ENCODE measurements around the gene TRPM5.

TRPM5 gene

GRCh38 chr11:2412323-2412722 lies 32.0 kb downstream of the TRPM5 start:
- Mint-ChIP-seq H3K4me1 (ENCODE audit: low read depth in 2 of 2) (peaks cover 0 to 2% of the 10 kb centered on the region in 2 donors), H3K36me3 (ENCODE audit: insufficient read depth) (peaks cover 2% of the 10 kb centered on the region), H3K4me3 (no peak overlapping the region), H3K9me3 (no peaks in the 10 kb centered on the region), H3K27me3 (no peaks in the 10 kb centered on the region), H3K27ac (no peak overlapping the region)
- no peak for DNase-seq
- ATAC-seq (replicated peaks): no peak

GRCh38 chr11:2411446-2412305 lies 32.6 kb downstream of the TRPM5 start:
- DNase-seq (no peak), ATAC-seq (replicated peaks) (no peak)
- peaks cover 2% of the 10 kb centered on the region for H3K36me3 Mint-ChIP-seq (ENCODE audit: insufficient read depth)
- peak overlapping the region in 1 of 2 donors; percentile 62 for H3K27ac Mint-ChIP-seq
- peaks cover 0 to 2% of the 10 kb centered on the region in 2 donors for H3K4me1 Mint-ChIP-seq (ENCODE audit: low read depth in 2 of 2)
- H3K9me3 Mint-ChIP-seq: no peaks in the 10 kb centered on the region
- H3K4me3 Mint-ChIP-seq: no peak overlapping the region
- no peaks in the 10 kb centered on the region for H3K27me3 Mint-ChIP-seq

GRCh38 chr11:2410616-2411015 lies 33.7 kb downstream of the TRPM5 start:
- H3K9me3 Mint-ChIP-seq: no peaks in the 10 kb centered on the region
- no peak overlapping the region for H3K27ac Mint-ChIP-seq
- peaks cover 0 to 2% of the 10 kb centered on the region in 2 donors for H3K4me1 Mint-ChIP-seq (ENCODE audit: low read depth in 2 of 2)
- H3K4me3 Mint-ChIP-seq: no peak overlapping the region
- DNase-seq: no peak
- no peak for ATAC-seq (replicated peaks)
- peaks cover 2% of the 10 kb centered on the region for H3K36me3 Mint-ChIP-seq (ENCODE audit: insufficient read depth)
- H3K27me3 Mint-ChIP-seq: no peaks in the 10 kb centered on the region

- H3K9me3 Mint-ChIP-seq: no peaks in the 10 kb centered on the region
- H3K4me1 Mint-ChIP-seq (ENCODE audit: low read depth in 2 of 2): peaks cover 0 to 2% of the 10 kb centered on the region in 2 donors
- H3K27ac Mint-ChIP-seq: no peak overlapping the region
These were observed 34.5 kb downstream of the TRPM5 start for GRCh38 chr11:2409611-2410468.

GRCh38 chr11:2409126-2409525 lies 35.2 kb downstream of the TRPM5 start:
- DNase-seq (no peak), ATAC-seq (replicated peaks) (no peak)
- Mint-ChIP-seq H3K27me3 (no peaks in the 10 kb centered on the region), H3K4me1 (ENCODE audit: low read depth in 2 of 2) (peaks cover 0 to 2% of the 10 kb centered on the region in 2 donors), H3K4me3 (no peak overlapping the region), H3K36me3 (ENCODE audit: insufficient read depth) (peaks cover 9% of the 10 kb centered on the region), H3K27ac (no peak overlapping the region), H3K9me3 (no peaks in the 10 kb centered on the region)

More at GRCh38 chr11:2409611-2410468, 34.5 kb downstream of the TRPM5 start:
- Mint-ChIP-seq H3K27me3 (no peaks in the 10 kb centered on the region), H3K36me3 (ENCODE audit: insufficient read depth) (peaks cover 6% of the 10 kb centered on the region), H3K4me3 (no peak overlapping the region)
- ATAC-seq (replicated peaks) (no peak), DNase-seq (no peak)

GRCh38 chr11:2408671-2409070 lies 35.6 kb downstream of the TRPM5 start:
- Mint-ChIP-seq H3K9me3 (no peaks in the 10 kb centered on the region), H3K4me3 (no peak overlapping the region), H3K27ac (no peak overlapping the region), H3K36me3 (ENCODE audit: insufficient read depth) (peaks cover 13% of the 10 kb centered on the region), H3K27me3 (no peaks in the 10 kb centered on the region), H3K4me1 (ENCODE audit: low read depth in 2 of 2) (peaks cover 0 to 4% of the 10 kb centered on the region in 2 donors)
- no peak for DNase-seq
- ATAC-seq (replicated peaks): no peak

GRCh38 chr11:2406878-2407410 lies 37.4 kb downstream of the TRPM5 start:
- H3K27me3 Mint-ChIP-seq: no peaks in the 10 kb centered on the region
- H3K9me3 Mint-ChIP-seq: no peaks in the 10 kb centered on the region
- H3K36me3 Mint-ChIP-seq (ENCODE audit: insufficient read depth): peaks cover 26% of the 10 kb centered on the region
- DNase-seq (no peak), ATAC-seq (replicated peaks) (no peak)
- H3K27ac Mint-ChIP-seq: peak overlapping the region in 1 of 2 donors; percentile 67
- H3K4me3 Mint-ChIP-seq: no peak overlapping the region
- H3K4me1 Mint-ChIP-seq (ENCODE audit: low read depth in 2 of 2): peaks cover 0 to 3% of the 10 kb centered on the region in 2 donors

GRCh38 chr11:2406451-2406850 lies 37.9 kb downstream of the TRPM5 start:
- DNase-seq (no peak), ATAC-seq (replicated peaks) (no peak)
- H3K9me3 Mint-ChIP-seq: no peaks in the 10 kb centered on the region
- H3K36me3 Mint-ChIP-seq (ENCODE audit: insufficient read depth): peaks cover 31% of the 10 kb centered on the region
- H3K27ac Mint-ChIP-seq: no peak overlapping the region
- H3K4me3 Mint-ChIP-seq: no peak overlapping the region
- no peaks in the 10 kb centered on the region for H3K27me3 Mint-ChIP-seq
- H3K4me1 Mint-ChIP-seq (ENCODE audit: low read depth in 2 of 2): peaks cover 0 to 3% of the 10 kb centered on the region in 2 donors

GRCh38 chr11:2404735-2405196 lies 39.5 kb downstream of the TRPM5 start:
- peaks cover 40% of the 10 kb centered on the region for H3K36me3 Mint-ChIP-seq (ENCODE audit: insufficient read depth)
- DNase-seq (no peak), ATAC-seq (replicated peaks) (no peak)
- H3K4me1 Mint-ChIP-seq (ENCODE audit: low read depth in 2 of 2): peaks cover 0 to 8% of the 10 kb centered on the region in 2 donors
- no peaks in the 10 kb centered on the region for H3K9me3 Mint-ChIP-seq
- H3K4me3 Mint-ChIP-seq: no peak overlapping the region
- no peaks in the 10 kb centered on the region for H3K27me3 Mint-ChIP-seq
- H3K27ac Mint-ChIP-seq: peak overlapping the region in 1 of 2 donors; percentile 70

GRCh38 chr11:2402890-2403645 lies 41.2 kb downstream of the TRPM5 start:
- Mint-ChIP-seq H3K9me3 (no peaks in the 10 kb centered on the region), H3K4me3 (peak overlapping the region; percentile 37 to 46), H3K27ac (no peak overlapping the region), H3K27me3 (no peaks in the 10 kb centered on the region), H3K36me3 (ENCODE audit: insufficient read depth) (peaks cover 53% of the 10 kb centered on the region), H3K4me1 (ENCODE audit: low read depth in 2 of 2) (peaks cover 0 to 14% of the 10 kb centered on the region in 2 donors)
- ATAC-seq (replicated peaks) (no peak), DNase-seq (no peak)

- Mint-ChIP-seq H3K27me3 (no peaks in the 10 kb centered on the region), H3K27ac (peak overlapping the region in 1 of 2 donors; percentile 96), H3K4me1 (ENCODE audit: low read depth in 2 of 2) (peaks cover 0 to 14% of the 10 kb centered on the region in 2 donors), H3K36me3 (ENCODE audit: insufficient read depth) (peaks cover 63% of the 10 kb centered on the region), H3K9me3 (no peaks in the 10 kb centered on the region), H3K4me3 (peak overlapping the region; percentile 92 to 93)
- no peak for ATAC-seq (replicated peaks)
- DNase-seq: no peak
These were observed 42.2 kb downstream of the TRPM5 start for GRCh38 chr11:2402106-2402505.

- peaks cover 0 to 14% of the 10 kb centered on the region in 2 donors for H3K4me1 Mint-ChIP-seq (ENCODE audit: low read depth in 2 of 2)
- no peaks in the 10 kb centered on the region for H3K27me3 Mint-ChIP-seq
- H3K27ac Mint-ChIP-seq: peak overlapping the region; percentile 94 to 96
- H3K9me3 Mint-ChIP-seq: no peaks in the 10 kb centered on the region
- DNase-seq (no peak), ATAC-seq (replicated peaks) (no peak)
- peaks cover 69% of the 10 kb centered on the region for H3K36me3 Mint-ChIP-seq (ENCODE audit: insufficient read depth)
- peak overlapping the region; percentile 92 to 93 for H3K4me3 Mint-ChIP-seq
These were observed 42.8 kb downstream of the TRPM5 start for GRCh38 chr11:2401436-2401984.

All from effector memory CD8-positive, alpha-beta T cell (primary cell).